Measurements from ENCODE around the gene CLASRP.

- TF ChIP-seq EZH2phosphoT487 (IDR thresholded peaks at IDR 0.05; ENCODE audit: low read length) (no peak), CTCF (IDR thresholded peaks at IDR 0.05; ENCODE audit: low read length) (no peak)
Measured at GRCh38 chr19:45058622-45059159, 19.8 kb downstream of the CLASRP start.
